ENCODE data around the gene DOK4. TPM values are rescaled to one million over a fixed set of nuclear protein-coding genes. Genes with fewer than 3 reads are reported as not detected.

Gene DOK4
- total RNA-seq, 1 experiment from 2014 or later = 3.4 TPM

- Histone ChIP-seq H3K4me1 (ENCODE audit: low read length) (no peaks in the 10 kb centered on the region), H3K27me3 (ENCODE audit: low read length) (no peaks in the 10 kb centered on the region), H3K27ac (ENCODE audit: low read length) (no peak overlapping the region), H2AFZ (ENCODE audit: low read length) (no peak overlapping the region), H3K4me3 (ENCODE audit: low read length) (no peak overlapping the region), H3K4me2 (ENCODE audit: low read depth, low read length, poor library complexity, severe bottlenecking) (no peak overlapping the region), H3K79me2 (ENCODE audit: low read length) (no peaks in the 10 kb centered on the region), H3K36me3 (ENCODE audit: insufficient read depth, low read length) (no peaks in the 10 kb centered on the region; the same call in 1 of the 2 replicates), H3K9ac (ENCODE audit: low read length) (no peak overlapping the region), H4K20me1 (ENCODE audit: insufficient read depth, low read depth, low read length) (no peaks in the 10 kb centered on the region), H3K9me2 (replicated peaks; ENCODE audit: insufficient read depth, low read length) (no peaks in the 10 kb centered on the region), H3K9me3 (ENCODE audit: low read length) (no peaks in the 10 kb centered on the region)
- DNase-seq = no peak
Observed at GRCh38 chr16:57516773-57517172, 30.5 kb upstream of the DOK4 start.

- H3K9ac ChIP-seq (ENCODE audit: low read length) = no peak overlapping the region
- no peaks in the 10 kb centered on the region for H3K79me2 ChIP-seq (ENCODE audit: low read length)
- H2AFZ ChIP-seq (ENCODE audit: low read length) = no peak overlapping the region
- no peaks in the 10 kb centered on the region for H4K20me1 ChIP-seq (ENCODE audit: insufficient read depth, low read depth, low read length)
- no peak overlapping the region for H3K4me2 ChIP-seq (ENCODE audit: low read depth, low read length, poor library complexity, severe bottlenecking)
- no peaks in the 10 kb centered on the region for H3K9me2 ChIP-seq (replicated peaks; ENCODE audit: insufficient read depth, low read length)
- no peaks in the 10 kb centered on the region for H3K9me3 ChIP-seq (ENCODE audit: low read length)
- no peak for DNase-seq
- no peaks in the 10 kb centered on the region for H3K4me1 ChIP-seq (ENCODE audit: low read length)
- H3K4me3 ChIP-seq (ENCODE audit: low read length) = no peak overlapping the region
- H3K27ac ChIP-seq (ENCODE audit: low read length) = no peak overlapping the region
- no peaks in the 10 kb centered on the region for H3K27me3 ChIP-seq (ENCODE audit: low read length)
- H3K36me3 ChIP-seq (ENCODE audit: insufficient read depth, low read length) = no peaks in the 10 kb centered on the region; the same call in 1 of the 2 replicates
Observed at GRCh38 chr16:57516176-57516725, 30.0 kb upstream of the DOK4 start.

- no peaks in the 10 kb centered on the region for H3K9me3 ChIP-seq (ENCODE audit: low read length)
- H3K4me3 ChIP-seq (ENCODE audit: low read length) = no peak overlapping the region
- H3K4me2 ChIP-seq (ENCODE audit: low read depth, low read length, poor library complexity, severe bottlenecking) = no peak overlapping the region
- no peak overlapping the region for H3K27ac ChIP-seq (ENCODE audit: low read length)
- H3K9ac ChIP-seq (ENCODE audit: low read length) = no peak overlapping the region
- DNase-seq = no peak
- no peak overlapping the region for H2AFZ ChIP-seq (ENCODE audit: low read length)
- H3K36me3 ChIP-seq (ENCODE audit: insufficient read depth, low read length) = no peaks in the 10 kb centered on the region; the same call in 1 of the 2 replicates
- no peaks in the 10 kb centered on the region for H3K79me2 ChIP-seq (ENCODE audit: low read length)
- no peaks in the 10 kb centered on the region for H3K4me1 ChIP-seq (ENCODE audit: low read length)
- H4K20me1 ChIP-seq (ENCODE audit: insufficient read depth, low read depth, low read length) = no peaks in the 10 kb centered on the region
- H3K27me3 ChIP-seq (ENCODE audit: low read length) = no peaks in the 10 kb centered on the region
- H3K9me2 ChIP-seq (replicated peaks; ENCODE audit: insufficient read depth, low read length) = no peaks in the 10 kb centered on the region
Observed at GRCh38 chr16:57514791-57515600, 28.7 kb upstream of the DOK4 start.

- DNase-seq = no peak
- Histone ChIP-seq H4K20me1 (ENCODE audit: insufficient read depth, low read depth, low read length) (no peaks in the 10 kb centered on the region), H3K4me3 (ENCODE audit: low read length) (no peak overlapping the region), H3K36me3 (ENCODE audit: insufficient read depth, low read length) (no peaks in the 10 kb centered on the region; the same call in 1 of the 2 replicates), H3K27ac (ENCODE audit: low read length) (no peak overlapping the region), H3K4me1 (ENCODE audit: low read length) (no peaks in the 10 kb centered on the region), H3K27me3 (ENCODE audit: low read length) (no peaks in the 10 kb centered on the region), H3K4me2 (ENCODE audit: low read depth, low read length, poor library complexity, severe bottlenecking) (no peak overlapping the region), H2AFZ (ENCODE audit: low read length) (no peak overlapping the region), H3K9me3 (ENCODE audit: low read length) (no peaks in the 10 kb centered on the region), H3K9me2 (replicated peaks; ENCODE audit: insufficient read depth, low read length) (no peaks in the 10 kb centered on the region), H3K79me2 (ENCODE audit: low read length) (no peaks in the 10 kb centered on the region), H3K9ac (ENCODE audit: low read length) (no peak overlapping the region)
Observed at GRCh38 chr16:57514371-57514770, 28.1 kb upstream of the DOK4 start.

- H3K9ac ChIP-seq (ENCODE audit: low read length) = no peak overlapping the region
- H3K27me3 ChIP-seq (ENCODE audit: low read length) = no peaks in the 10 kb centered on the region
- H3K36me3 ChIP-seq (ENCODE audit: insufficient read depth, low read length) = no peaks in the 10 kb centered on the region
- no peaks in the 10 kb centered on the region for H3K79me2 ChIP-seq (ENCODE audit: low read length)
- H3K4me3 ChIP-seq (ENCODE audit: low read length) = no peak overlapping the region
- no peaks in the 10 kb centered on the region for H4K20me1 ChIP-seq (ENCODE audit: insufficient read depth, low read depth, low read length)
- no peaks in the 10 kb centered on the region for H3K9me3 ChIP-seq (ENCODE audit: low read length)
- DNase-seq = no peak
- H3K4me1 ChIP-seq (ENCODE audit: low read length) = no peaks in the 10 kb centered on the region
- no peak overlapping the region for H3K27ac ChIP-seq (ENCODE audit: low read length)
- H3K4me2 ChIP-seq (ENCODE audit: low read depth, low read length, poor library complexity, severe bottlenecking) = no peak overlapping the region
- no peaks in the 10 kb centered on the region for H3K9me2 ChIP-seq (replicated peaks; ENCODE audit: insufficient read depth, low read length)
- no peak overlapping the region for H2AFZ ChIP-seq (ENCODE audit: low read length)
Observed at GRCh38 chr16:57513371-57514102, 27.2 kb upstream of the DOK4 start.

GRCh38 chr16:57512296-57513001, 26.2 kb upstream of the DOK4 start:
- Histone ChIP-seq H3K9ac (ENCODE audit: low read length) (no peak overlapping the region), H3K36me3 (ENCODE audit: insufficient read depth, low read length) (no peaks in the 10 kb centered on the region), H2AFZ (ENCODE audit: low read length) (no peak overlapping the region), H3K9me2 (replicated peaks; ENCODE audit: insufficient read depth, low read length) (no peaks in the 10 kb centered on the region), H4K20me1 (ENCODE audit: insufficient read depth, low read depth, low read length) (no peaks in the 10 kb centered on the region), H3K4me3 (ENCODE audit: low read length) (no peak overlapping the region), H3K4me2 (ENCODE audit: low read depth, low read length, poor library complexity, severe bottlenecking) (no peak overlapping the region), H3K9me3 (ENCODE audit: low read length) (no peaks in the 10 kb centered on the region), H3K4me1 (ENCODE audit: low read length) (no peaks in the 10 kb centered on the region), H3K79me2 (ENCODE audit: low read length) (no peaks in the 10 kb centered on the region), H3K27ac (ENCODE audit: low read length) (no peak overlapping the region), H3K27me3 (ENCODE audit: low read length) (no peaks in the 10 kb centered on the region)
- DNase-seq = no peak

GRCh38 chr16:57510016-57510871, 24.0 kb upstream of the DOK4 start:
- Histone ChIP-seq H3K27ac (ENCODE audit: low read length) (no peak overlapping the region), H2AFZ (ENCODE audit: low read length) (no peak overlapping the region), H3K27me3 (ENCODE audit: low read length) (no peaks in the 10 kb centered on the region), H3K4me1 (ENCODE audit: low read length) (no peaks in the 10 kb centered on the region), H3K4me2 (ENCODE audit: low read depth, low read length, poor library complexity, severe bottlenecking) (no peak overlapping the region), H3K79me2 (ENCODE audit: low read length) (no peaks in the 10 kb centered on the region), H3K36me3 (ENCODE audit: insufficient read depth, low read length) (no peaks in the 10 kb centered on the region), H3K9ac (ENCODE audit: low read length) (no peak overlapping the region), H4K20me1 (ENCODE audit: insufficient read depth, low read depth, low read length) (no peaks in the 10 kb centered on the region), H3K9me3 (ENCODE audit: low read length) (no peaks in the 10 kb centered on the region), H3K4me3 (ENCODE audit: low read length) (no peak overlapping the region), H3K9me2 (replicated peaks; ENCODE audit: insufficient read depth, low read length) (no peaks in the 10 kb centered on the region)
- no peak for DNase-seq

Data from Karpas-422 (cell line).